IPS-20b (cell line): ENCODE measurements around the gene SNTG2.

Experiments
- H3K27ac ChIP-seq: one replicate; pipeline ENCODE4 v1.5.1; 2013; ENCODE audit warnings: low read length
- H3K27me3 ChIP-seq: 2 replicates; pipeline ENCODE4 v1.6.1; 2013; ENCODE audit warnings: mild to moderate bottlenecking, low read length, inconsistent platforms; ENCODE audit not compliant: insufficient read depth
- H3K36me3 ChIP-seq: 2 replicates; pipeline ENCODE4 v1.6.1; 2013; ENCODE audit warnings: low read depth, mild to moderate bottlenecking, inconsistent platforms, low read length, moderate library complexity; ENCODE audit not compliant: insufficient read depth
- H3K4me1 ChIP-seq: 2 replicates; pipeline ENCODE4 v1.6.1; 2013; ENCODE audit warnings: mild to moderate bottlenecking, control low read depth, inconsistent platforms, low read length, moderate library complexity; ENCODE audit not compliant: insufficient read depth
- H3K4me3 ChIP-seq: 2 replicates; pipeline ENCODE4 v1.5.1; 2013; ENCODE audit warnings: mild to moderate bottlenecking, low read length, inconsistent platforms
- H3K9ac ChIP-seq: 2 replicates; pipeline ENCODE4 v1.6.1; 2013; ENCODE audit warnings: low read depth, mild to moderate bottlenecking, inconsistent platforms, low read length, moderate library complexity
- H3K9me3 ChIP-seq: 2 replicates; pipeline ENCODE4 v1.6.1; 2013; ENCODE audit warnings: mild to moderate bottlenecking, low read depth, low read length, inconsistent platforms; ENCODE audit not compliant: insufficient read depth

The SNTG2 gene

DNA sequence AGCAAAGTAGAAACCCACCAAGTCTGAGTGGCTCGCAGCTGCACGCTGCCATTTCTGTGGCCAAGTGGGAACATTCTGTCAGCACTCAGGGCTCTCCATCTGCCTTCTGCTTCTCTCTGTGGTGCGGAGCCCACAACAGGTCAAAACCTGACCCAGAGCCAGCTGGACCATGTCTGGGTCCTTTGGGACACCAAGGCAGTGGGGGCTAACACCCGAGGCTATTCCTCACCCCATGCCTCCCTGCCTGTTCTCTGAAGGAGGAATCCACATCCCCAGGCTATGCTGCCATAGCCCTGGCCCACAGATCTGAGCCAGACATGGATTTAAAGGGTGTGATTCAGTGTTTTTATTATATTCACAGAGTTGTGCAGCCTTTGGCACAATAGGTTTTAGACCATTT lies 86.4 kb downstream of the SNTG2 start:
- no peak overlapping the region for H3K27ac ChIP-seq
- no peaks in the 10 kb centered on the region for H3K27me3 ChIP-seq
- H3K4me1 ChIP-seq = peaks cover 10% of the 10 kb centered on the region; the same call in 1 of the 2 replicates
- 0 out of 2 replicates have a peak, but pooled peaks cover 3% of the 10 kb centered on the region for H3K36me3 ChIP-seq
- H3K9ac ChIP-seq = no peak overlapping the region
- no peak overlapping the region for H3K4me3 ChIP-seq
- no peaks in the 10 kb centered on the region for H3K9me3 ChIP-seq

DNA sequence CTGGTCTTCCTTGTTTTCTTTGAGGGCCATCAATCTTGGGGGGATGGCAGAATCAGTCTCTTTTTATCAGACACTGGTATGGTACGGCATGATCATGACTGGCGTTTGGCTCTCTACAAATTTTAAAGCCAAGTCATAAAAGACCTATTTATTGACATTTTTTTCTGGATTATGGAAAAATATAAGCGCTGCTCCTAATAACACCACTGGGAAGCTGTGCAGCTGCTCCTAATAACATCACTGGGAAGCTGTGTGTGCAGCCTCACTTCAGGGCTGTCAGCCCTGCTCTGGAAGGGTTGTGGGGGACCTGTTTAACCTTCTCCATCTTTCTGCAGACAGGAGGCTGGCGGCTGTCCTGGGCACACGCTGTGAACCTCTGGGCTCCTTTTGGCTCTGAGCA lies 88.9 kb downstream of the SNTG2 start:
- Histone ChIP-seq H3K36me3 (peaks cover 13% of the 10 kb centered on the region; the same call in 1 of the 2 replicates), H3K4me1 (no peaks in the 10 kb centered on the region), H3K27ac (no peak overlapping the region), H3K27me3 (no peaks in the 10 kb centered on the region), H3K9ac (no peak overlapping the region), H3K4me3 (no peak overlapping the region), H3K9me3 (peaks cover 23% of the 10 kb centered on the region)

DNA sequence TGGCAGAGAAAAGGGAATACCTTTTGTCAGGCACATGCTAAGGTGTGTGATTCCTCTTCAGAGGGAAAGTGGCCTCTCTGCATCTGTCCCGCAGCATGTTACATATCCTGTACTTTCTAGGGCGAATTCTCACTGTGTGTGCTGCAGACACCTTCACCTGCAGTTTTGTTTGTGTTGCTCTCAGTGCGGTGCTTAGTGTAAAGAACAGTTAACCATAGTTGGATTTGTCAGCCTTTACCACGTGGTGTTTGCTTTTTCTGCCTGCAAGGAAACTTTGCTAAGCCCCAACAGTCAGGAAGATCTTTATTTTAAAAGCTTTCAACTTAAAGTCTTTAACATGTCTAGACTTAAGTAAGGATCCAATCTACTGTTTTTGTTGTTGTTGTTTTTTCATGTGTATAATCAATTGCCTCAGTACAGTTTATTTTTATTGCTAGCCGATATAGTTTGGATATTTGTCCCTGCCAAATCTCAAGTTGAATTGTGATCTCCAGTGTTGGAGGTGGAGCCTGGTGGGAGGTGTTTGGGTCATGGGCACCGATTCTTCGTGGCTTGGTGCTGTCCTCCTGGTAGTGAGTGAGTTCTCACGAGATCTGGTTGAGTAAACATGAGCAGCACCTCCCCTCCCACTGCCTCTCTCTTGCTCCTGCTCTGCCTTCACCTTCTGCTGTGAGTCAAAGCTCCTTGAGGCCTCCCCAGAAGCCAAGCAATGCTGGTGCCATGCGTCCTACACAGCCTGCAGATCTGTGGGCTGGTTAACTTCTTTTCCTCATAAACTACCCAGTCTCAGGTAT lies 90.6 kb downstream of the SNTG2 start:
- Histone ChIP-seq H3K9ac (no peak overlapping the region), H3K4me3 (no peak overlapping the region), H3K4me1 (peaks cover 1% of the 10 kb centered on the region; the same call in 1 of the 2 replicates), H3K36me3 (peaks cover 13% of the 10 kb centered on the region; the same call in 1 of the 2 replicates), H3K27ac (no peak overlapping the region), H3K27me3 (no peaks in the 10 kb centered on the region), H3K9me3 (peaks cover 25% of the 10 kb centered on the region)

DNA sequence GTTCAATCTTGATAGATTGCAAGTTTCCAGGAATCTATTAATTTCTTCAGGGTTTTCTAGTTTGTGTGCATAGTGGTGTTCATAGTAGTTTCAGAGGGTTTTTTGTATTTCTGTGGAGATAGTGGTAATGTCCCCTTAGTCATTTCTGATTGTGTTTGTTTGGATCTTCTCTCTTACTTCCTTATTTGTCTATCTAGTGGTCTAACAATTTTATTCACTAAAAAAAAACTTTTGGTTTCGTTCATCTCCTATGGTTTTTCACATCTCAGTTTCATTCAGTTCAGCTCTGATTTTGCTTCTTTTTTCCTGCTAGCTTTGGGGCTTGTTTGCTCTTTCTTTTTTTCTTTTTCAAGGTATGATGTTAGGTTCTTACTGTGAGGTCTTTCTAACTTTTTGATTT lies 94.5 kb downstream of the SNTG2 start:
- Histone ChIP-seq H3K36me3 (peaks cover 13% of the 10 kb centered on the region; the same call in 1 of the 2 replicates), H3K4me1 (peaks cover 3% of the 10 kb centered on the region; the same call in 1 of the 2 replicates), H3K9ac (no peak overlapping the region), H3K4me3 (no peak overlapping the region), H3K27ac (no peak overlapping the region), H3K27me3 (no peaks in the 10 kb centered on the region), H3K9me3 (peaks cover 31% of the 10 kb centered on the region)

DNA sequence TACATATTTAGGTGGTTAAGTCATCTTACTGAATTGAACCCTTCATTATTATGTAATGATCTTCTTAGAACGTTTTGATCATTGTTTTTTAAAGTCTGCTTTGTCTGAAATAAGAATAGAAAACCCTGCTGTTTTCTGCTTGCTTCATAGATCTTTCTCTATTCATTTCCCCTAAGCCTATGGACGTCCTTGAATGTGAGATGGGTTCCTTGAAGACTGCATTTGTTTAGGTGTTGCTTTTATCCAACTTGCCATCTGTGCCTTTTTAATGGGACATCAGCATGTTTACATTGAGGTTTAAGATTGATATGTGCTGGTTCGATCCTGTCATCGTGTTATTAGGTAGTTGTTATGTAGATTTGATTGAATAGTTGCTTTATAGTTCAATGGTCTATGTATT lies 95.4 kb downstream of the SNTG2 start:
- Histone ChIP-seq H3K9ac (no peak overlapping the region), H3K36me3 (peaks cover 13% of the 10 kb centered on the region; the same call in 1 of the 2 replicates), H3K27ac (no peak overlapping the region), H3K4me1 (peaks cover 3% of the 10 kb centered on the region; the same call in 1 of the 2 replicates), H3K4me3 (no peak overlapping the region), H3K9me3 (peaks cover 31% of the 10 kb centered on the region), H3K27me3 (no peaks in the 10 kb centered on the region)

DNA sequence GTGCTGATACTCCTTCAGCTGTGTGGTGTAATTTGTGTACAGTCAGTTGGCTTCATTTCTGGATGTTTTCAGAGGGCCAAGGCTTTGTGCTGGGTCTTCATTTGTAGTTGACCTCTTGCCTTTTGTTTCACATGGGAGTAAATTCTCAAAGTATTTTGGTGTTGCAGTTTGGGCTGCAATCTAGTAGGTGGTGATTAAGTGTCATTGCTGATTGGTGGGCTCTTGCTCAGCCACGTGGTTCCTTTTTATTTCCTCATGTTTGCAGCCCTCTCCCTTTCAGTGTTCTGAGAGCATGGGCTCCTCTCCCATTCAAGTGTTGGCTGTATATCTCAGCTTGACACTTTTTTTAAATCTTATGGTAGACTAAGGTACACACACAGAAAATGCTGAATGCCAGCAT lies 96.8 kb downstream of the SNTG2 start:
- Histone ChIP-seq H3K4me1 (peaks cover 3% of the 10 kb centered on the region; the same call in 1 of the 2 replicates), H3K4me3 (no peak overlapping the region), H3K9me3 (peaks cover 28% of the 10 kb centered on the region), H3K36me3 (peaks cover 5% of the 10 kb centered on the region; the same call in 1 of the 2 replicates), H3K27me3 (no peaks in the 10 kb centered on the region), H3K9ac (no peak overlapping the region), H3K27ac (no peak overlapping the region)

DNA sequence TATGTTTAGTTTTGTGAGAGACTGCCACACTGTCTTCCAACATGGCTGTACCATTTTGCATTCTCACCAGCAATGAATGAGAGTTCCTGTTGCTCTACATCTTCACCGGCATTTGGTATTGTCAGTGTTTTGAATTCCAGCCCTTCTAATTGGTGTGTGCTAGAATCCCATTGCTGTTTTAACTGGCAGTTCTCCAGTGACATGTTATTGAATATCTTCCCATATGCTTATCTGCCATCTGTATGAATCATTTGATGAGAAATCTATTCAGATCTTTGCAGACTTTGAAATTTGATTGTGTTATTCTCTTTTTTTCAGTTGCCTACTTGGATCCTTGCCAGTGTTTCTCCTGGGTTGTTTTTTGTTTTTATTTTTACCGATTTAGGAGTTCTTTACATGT lies 99.0 kb downstream of the SNTG2 start:
- peaks cover 12% of the 10 kb centered on the region; the same call in 1 of the 2 replicates for H3K4me1 ChIP-seq
- H3K36me3 ChIP-seq = no peaks in the 10 kb centered on the region
- H3K9ac ChIP-seq = no peak overlapping the region
- no peaks in the 10 kb centered on the region for H3K27me3 ChIP-seq
- H3K27ac ChIP-seq = no peak overlapping the region
- H3K9me3 ChIP-seq = peaks cover 7% of the 10 kb centered on the region; the same call in 1 of the 2 replicates
- no peak overlapping the region for H3K4me3 ChIP-seq

DNA sequence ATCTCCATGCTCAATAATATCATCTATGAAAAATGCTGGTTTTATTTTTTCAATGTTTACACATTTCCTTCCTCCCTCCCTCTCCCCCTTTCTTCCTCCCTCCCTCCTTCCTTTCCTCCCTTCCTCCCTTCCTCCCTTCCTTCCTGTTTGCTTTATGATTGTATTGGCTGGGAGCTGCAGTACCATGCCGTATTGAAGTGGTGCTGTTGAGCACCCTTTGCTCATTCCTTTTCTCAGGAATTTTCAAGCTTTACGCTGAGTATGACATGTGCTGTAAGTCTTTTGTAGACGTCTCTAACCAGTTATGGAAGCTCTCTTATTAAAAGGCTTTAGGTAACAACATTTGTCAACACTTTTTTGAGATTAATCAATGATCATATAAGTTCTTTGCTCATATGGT lies 100.4 kb downstream of the SNTG2 start:
- H3K4me3 ChIP-seq = no peak overlapping the region
- no peaks in the 10 kb centered on the region for H3K36me3 ChIP-seq
- no peak overlapping the region for H3K27ac ChIP-seq
- H3K27me3 ChIP-seq = no peaks in the 10 kb centered on the region
- peaks cover 6% of the 10 kb centered on the region; the same call in 1 of the 2 replicates for H3K9me3 ChIP-seq
- H3K4me1 ChIP-seq = peaks cover 18% of the 10 kb centered on the region; the same call in 1 of the 2 replicates
- no peak overlapping the region for H3K9ac ChIP-seq

DNA sequence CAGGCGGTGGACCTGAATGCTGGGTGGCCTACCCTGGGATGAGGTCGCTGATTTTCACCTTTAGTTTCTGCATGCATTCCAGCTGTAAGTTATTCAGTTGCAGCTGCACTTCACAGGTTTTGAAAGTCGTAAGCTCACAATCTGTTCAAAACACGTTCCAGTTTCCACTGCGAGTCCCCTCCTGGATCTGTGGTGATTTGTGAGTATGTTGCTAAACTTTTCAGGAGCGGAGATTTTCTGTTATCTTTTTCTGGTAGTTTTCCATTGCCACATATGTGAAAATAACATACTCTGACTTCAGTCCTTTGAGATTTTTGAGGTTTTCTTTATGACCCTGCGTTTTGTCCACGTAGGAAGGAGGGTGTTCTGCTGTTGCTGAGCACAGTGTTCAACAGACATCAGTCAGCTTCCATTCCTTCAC lies 102.1 kb downstream of the SNTG2 start:
- H3K36me3 ChIP-seq = no peaks in the 10 kb centered on the region
- H3K9ac ChIP-seq = no peak overlapping the region

DNA sequence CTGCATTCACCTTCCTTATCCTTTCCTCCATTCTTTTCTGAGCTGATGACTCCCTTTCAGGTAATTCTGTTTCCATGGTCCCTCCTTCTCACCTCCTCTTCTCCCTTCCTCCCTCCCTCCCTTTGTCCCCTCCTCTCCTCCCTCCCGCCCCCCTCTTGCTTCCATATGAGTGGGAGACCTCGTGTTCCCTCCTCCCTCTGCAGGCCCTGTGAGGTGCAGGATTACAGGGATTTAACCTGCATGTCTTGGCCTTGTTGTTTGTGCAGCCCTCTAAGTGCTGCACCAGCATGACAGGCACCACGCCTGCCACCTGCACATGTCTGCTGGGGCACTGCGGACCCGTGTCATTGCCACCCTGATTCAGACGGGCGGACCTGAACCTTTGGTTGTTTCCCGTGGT lies 103.1 kb downstream of the SNTG2 start:
- peaks cover 15% of the 10 kb centered on the region; the same call in 1 of the 2 replicates for H3K4me1 ChIP-seq
- H3K27ac ChIP-seq = no peak overlapping the region
- no peak overlapping the region for H3K4me3 ChIP-seq
- no peaks in the 10 kb centered on the region for H3K36me3 ChIP-seq
- H3K9ac ChIP-seq = no peak overlapping the region
- no peaks in the 10 kb centered on the region for H3K27me3 ChIP-seq
- no peaks in the 10 kb centered on the region for H3K9me3 ChIP-seq

More for the DNA sequence above, 102.1 kb downstream of the SNTG2 start:
- Histone ChIP-seq H3K4me1 (peaks cover 15% of the 10 kb centered on the region; the same call in 1 of the 2 replicates), H3K4me3 (no peak overlapping the region), H3K27me3 (no peaks in the 10 kb centered on the region), H3K27ac (no peak overlapping the region), H3K9me3 (no peaks in the 10 kb centered on the region)

DNA sequence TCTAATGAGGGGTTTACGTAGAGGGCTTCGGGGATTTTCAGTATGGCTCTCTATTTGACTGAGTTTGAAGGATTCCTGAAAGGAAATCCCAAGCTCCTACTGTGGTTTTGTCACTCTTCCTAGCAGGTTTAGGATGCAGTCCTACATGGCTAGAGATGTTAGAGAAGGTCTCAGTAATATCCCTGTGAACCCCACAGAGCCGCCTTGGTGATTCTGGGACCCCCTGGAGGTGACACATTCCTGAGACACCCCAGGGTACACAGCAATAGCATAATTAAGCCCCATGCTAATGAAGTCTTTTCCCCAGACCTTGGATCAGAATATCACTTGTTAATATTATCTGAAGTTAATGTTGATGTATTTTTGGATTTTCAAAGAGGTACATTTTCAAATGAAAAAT lies 103.8 kb downstream of the SNTG2 start:
- Histone ChIP-seq H3K9ac (no peak overlapping the region), H3K27ac (no peak overlapping the region), H3K4me1 (peaks cover 15% of the 10 kb centered on the region; the same call in 1 of the 2 replicates), H3K4me3 (no peak overlapping the region), H3K27me3 (no peaks in the 10 kb centered on the region), H3K36me3 (no peaks in the 10 kb centered on the region), H3K9me3 (no peaks in the 10 kb centered on the region)

DNA sequence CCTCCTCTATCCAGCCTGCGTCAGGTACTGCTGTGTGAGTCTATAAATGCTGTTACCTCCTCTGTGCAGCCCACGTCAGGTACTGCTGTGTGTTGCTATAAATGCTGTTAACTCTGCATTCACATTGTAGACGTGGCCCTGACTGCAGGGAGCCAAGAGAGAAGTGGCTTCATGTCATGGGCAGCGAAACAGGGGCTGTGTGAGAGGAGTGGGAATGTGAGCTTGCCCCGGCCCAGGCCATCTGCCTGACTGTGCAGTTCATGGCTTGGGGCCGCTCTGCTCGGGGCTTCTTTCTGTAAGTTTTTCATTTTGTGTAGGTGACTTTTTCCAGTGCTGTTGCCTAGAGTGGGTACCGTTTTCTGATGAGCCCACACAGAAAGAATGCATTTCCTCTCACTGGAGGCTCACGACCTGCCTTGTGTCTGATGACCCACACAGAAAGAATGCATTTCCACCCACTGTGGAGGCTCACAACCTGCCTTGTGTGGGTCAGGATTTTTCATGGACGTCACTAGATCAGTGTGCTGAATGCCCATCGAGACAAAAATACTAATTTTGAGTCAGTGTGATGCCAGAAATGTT lies 104.5 kb downstream of the SNTG2 start:
- Histone ChIP-seq H3K9ac (no peak overlapping the region), H3K4me3 (no peak overlapping the region), H3K36me3 (no peaks in the 10 kb centered on the region), H3K27ac (no peak overlapping the region), H3K27me3 (no peaks in the 10 kb centered on the region), H3K4me1 (peaks cover 15% of the 10 kb centered on the region; the same call in 1 of the 2 replicates), H3K9me3 (no peaks in the 10 kb centered on the region)
